ENCODE results near the gene EIF2AK2. TPM values are rescaled to one million over a fixed set of nuclear protein-coding genes. Genes with fewer than 3 reads are reported as not detected.
"Not testable (repeated sequence)": the region's sequence is repeated elsewhere in the genome, so short reads cannot be mapped to it uniquely, and the experiment has no call there.

EIF2AK2 gene
- total RNA-seq (10 to 100 TPM; 36.3 to 62.6 TPM), polyA plus RNA-seq (ENCODE audit: insufficient read length in 2 of 2) (10 to 100 TPM; 30.5 to 31.1 TPM)
- long read RNA-seq, donor 1: 0 reads
- long read RNA-seq, donor 2, partial matches to known transcripts: 0 of 1 reads
- long read RNA-seq, donor 2, other reads (novel, unspliced or antisense): 0 of 1 reads
- long read RNA-seq, donor 3, full-length matches to known transcripts: 2 of 2 reads
- long read RNA-seq, donor 3, partial matches to known transcripts: 0 of 2 reads
- long read RNA-seq, donor 3, other reads (novel, unspliced or antisense): 0 of 2 reads
- long read RNA-seq, donor 4, partial matches to known transcripts: 0 of 1 reads
- long read RNA-seq, donor 4, other reads (novel, unspliced or antisense): 0 of 1 reads

- Histone ChIP-seq H3K27me3 (ENCODE audit: control insufficient read depth, insufficient read depth, low read length) (no peaks in the 10 kb centered on the region), H3K27ac (ENCODE audit: low read depth, low read length) (peak within 1 kb of the TSS; percentile 91), H3K4me1 (ENCODE audit: control insufficient read depth, insufficient read depth, low read length) (peaks cover 15% of the 10 kb centered on the region), H3K9me3 (ENCODE audit: control insufficient read depth, insufficient read depth, low read length) (no peaks in the 10 kb centered on the region), H3K36me3 (ENCODE audit: control insufficient read depth, insufficient read depth, low read length) (peaks cover 3% of the 10 kb centered on the region), H3K4me3 (ENCODE audit: low read depth, low read length) (peak within 1 kb of the TSS; percentile 72)
- peak; percentile 21 to 93 (median 58) for DNase-seq (ENCODE audit: low read depth in 4 of 6, low spot score in 6 of 6)
- 7% methylated on average over 45 of the region's 55 CpGs for WGBS (ENCODE audit: insufficient coverage)
Observed at GRCh38 chr2:37156857-37157714, at the start of gene EIF2AK2. Gene EIF2AK2 (minus strand): TSS chr2:37156980. CDS start chr2:37147806, 9,174 bp downstream.

GRCh38 chr2:37205689-37206341 lies 49.0 kb upstream of the EIF2AK2 start:
- H3K27me3 ChIP-seq (ENCODE audit: control insufficient read depth, insufficient read depth, low read length): no peaks in the 10 kb centered on the region
- no peak for DNase-seq (ENCODE audit: low read depth in 4 of 6, low spot score in 6 of 6)
- 81% methylated on average over 5 of the region's 5 CpGs for WGBS (ENCODE audit: insufficient coverage)
- no peaks in the 10 kb centered on the region for H3K4me1 ChIP-seq (ENCODE audit: control insufficient read depth, insufficient read depth, low read length)
- no peak overlapping the region for H3K27ac ChIP-seq (ENCODE audit: low read depth, low read length)
- H3K36me3 ChIP-seq (ENCODE audit: control insufficient read depth, insufficient read depth, low read length): peaks cover 28% of the 10 kb centered on the region
- H3K4me3 ChIP-seq (ENCODE audit: low read depth, low read length): no peak overlapping the region
- H3K9me3 ChIP-seq (ENCODE audit: control insufficient read depth, insufficient read depth, low read length): peaks cover 22% of the 10 kb centered on the region

- DNase-seq (ENCODE audit: low read depth in 4 of 6, low spot score in 6 of 6): not testable (repeated sequence)
Observed at GRCh38 chr2:37205071-37205661, 48.4 kb upstream of the EIF2AK2 start.

GRCh38 chr2:37203708-37204107 lies 46.9 kb upstream of the EIF2AK2 start:
- no CpG with 5 or more reads among the region's 2 CpGs for WGBS (ENCODE audit: insufficient coverage)
- H3K9me3 ChIP-seq (ENCODE audit: control insufficient read depth, insufficient read depth, low read length): peaks cover 19% of the 10 kb centered on the region
- no peak overlapping the region for H3K27ac ChIP-seq (ENCODE audit: low read depth, low read length)
- no peak for DNase-seq (ENCODE audit: low read depth in 4 of 6, low spot score in 6 of 6)
- peaks cover 29% of the 10 kb centered on the region for H3K36me3 ChIP-seq (ENCODE audit: control insufficient read depth, insufficient read depth, low read length)
- H3K27me3 ChIP-seq (ENCODE audit: control insufficient read depth, insufficient read depth, low read length): no peaks in the 10 kb centered on the region
- no peak overlapping the region for H3K4me3 ChIP-seq (ENCODE audit: low read depth, low read length)
- H3K4me1 ChIP-seq (ENCODE audit: control insufficient read depth, insufficient read depth, low read length): no peaks in the 10 kb centered on the region

More at GRCh38 chr2:37205071-37205661, 48.4 kb upstream of the EIF2AK2 start:
- H3K9me3 ChIP-seq (ENCODE audit: control insufficient read depth, insufficient read depth, low read length): peaks cover 22% of the 10 kb centered on the region
- H3K4me3 ChIP-seq (ENCODE audit: low read depth, low read length); H3K4me1 ChIP-seq (ENCODE audit: control insufficient read depth, insufficient read depth, low read length); H3K27ac ChIP-seq (ENCODE audit: low read depth, low read length); H3K27me3 ChIP-seq (ENCODE audit: control insufficient read depth, insufficient read depth, low read length): not testable (repeated sequence)
- H3K36me3 ChIP-seq (ENCODE audit: control insufficient read depth, insufficient read depth, low read length): peaks cover 32% of the 10 kb centered on the region
- WGBS (ENCODE audit: insufficient coverage): 86% methylated on average over 2 of the region's 8 CpGs

GRCh38 chr2:37201766-37202165 lies 45.0 kb upstream of the EIF2AK2 start:
- Histone ChIP-seq H3K4me1 (ENCODE audit: control insufficient read depth, insufficient read depth, low read length) (peaks cover 12% of the 10 kb centered on the region), H3K9me3 (ENCODE audit: control insufficient read depth, insufficient read depth, low read length) (peaks cover 13% of the 10 kb centered on the region), H3K27me3 (ENCODE audit: control insufficient read depth, insufficient read depth, low read length) (no peaks in the 10 kb centered on the region), H3K36me3 (ENCODE audit: control insufficient read depth, insufficient read depth, low read length) (peaks cover 29% of the 10 kb centered on the region), H3K4me3 (ENCODE audit: low read depth, low read length) (no peak overlapping the region), H3K27ac (ENCODE audit: low read depth, low read length) (no peak overlapping the region)
- DNase-seq (ENCODE audit: low read depth in 4 of 6, low spot score in 6 of 6): no peak
- no CpG with 5 or more reads among the region's 1 CpG for WGBS (ENCODE audit: insufficient coverage)

- no CpG with 5 or more reads among the region's 1 CpG for WGBS (ENCODE audit: insufficient coverage)
- Histone ChIP-seq H3K9me3 (ENCODE audit: control insufficient read depth, insufficient read depth, low read length) (peaks cover 13% of the 10 kb centered on the region), H3K4me1 (ENCODE audit: control insufficient read depth, insufficient read depth, low read length) (peaks cover 13% of the 10 kb centered on the region), H3K27ac (ENCODE audit: low read depth, low read length) (no peak overlapping the region), H3K36me3 (ENCODE audit: control insufficient read depth, insufficient read depth, low read length) (peaks cover 24% of the 10 kb centered on the region), H3K4me3 (ENCODE audit: low read depth, low read length) (no peak overlapping the region), H3K27me3 (ENCODE audit: control insufficient read depth, insufficient read depth, low read length) (no peaks in the 10 kb centered on the region)
- no peak for DNase-seq (ENCODE audit: low read depth in 4 of 6, low spot score in 6 of 6)
Observed at GRCh38 chr2:37201208-37201607, 44.4 kb upstream of the EIF2AK2 start.

GRCh38 chr2:37198681-37199065 lies 41.9 kb upstream of the EIF2AK2 start:
- Histone ChIP-seq H3K27me3 (ENCODE audit: control insufficient read depth, insufficient read depth, low read length) (no peaks in the 10 kb centered on the region), H3K4me3 (ENCODE audit: low read depth, low read length) (no peak overlapping the region), H3K27ac (ENCODE audit: low read depth, low read length) (no peak overlapping the region), H3K9me3 (ENCODE audit: control insufficient read depth, insufficient read depth, low read length) (peaks cover 6% of the 10 kb centered on the region), H3K36me3 (ENCODE audit: control insufficient read depth, insufficient read depth, low read length) (peaks cover 11% of the 10 kb centered on the region), H3K4me1 (ENCODE audit: control insufficient read depth, insufficient read depth, low read length) (peaks cover 19% of the 10 kb centered on the region)
- 75% methylated on average over 2 of the region's 8 CpGs for WGBS (ENCODE audit: insufficient coverage)
- no peak for DNase-seq (ENCODE audit: low read depth in 4 of 6, low spot score in 6 of 6)

- H3K9me3 ChIP-seq (ENCODE audit: control insufficient read depth, insufficient read depth, low read length): no peaks in the 10 kb centered on the region
- H3K4me1 ChIP-seq (ENCODE audit: control insufficient read depth, insufficient read depth, low read length): peaks cover 19% of the 10 kb centered on the region
- H3K36me3 ChIP-seq (ENCODE audit: control insufficient read depth, insufficient read depth, low read length): peaks cover 4% of the 10 kb centered on the region
- H3K4me3 ChIP-seq (ENCODE audit: low read depth, low read length): peak within 1 kb of the TSS; percentile 80
- WGBS (ENCODE audit: insufficient coverage): under 1% methylated on average over 71 of the region's 72 CpGs
- peak within 1 kb of the TSS; percentile 83 for H3K27ac ChIP-seq (ENCODE audit: low read depth, low read length)
- H3K27me3 ChIP-seq (ENCODE audit: control insufficient read depth, insufficient read depth, low read length): no peaks in the 10 kb centered on the region
- peak; percentile 75 to 96 (median 84) for DNase-seq (ENCODE audit: low read depth in 4 of 6, low spot score in 6 of 6)
Observed at GRCh38 chr2:37196320-37197195, 39.8 kb upstream of the EIF2AK2 start, which contains the start of gene CEBPZOS. Gene CEBPZOS (plus strand): TSS chr2:37196496. CDS start chr2:37199705, 3,209 bp downstream.
